Renal cortical epithelial cell (primary cell): ENCODE results near the gene PSMD14. TPM values are rescaled to one million over a fixed set of nuclear protein-coding genes. Genes with fewer than 3 reads are reported as not detected.
A peak's percentile ranks its signal among the peaks of the same experiment; 100 is the strongest.

ENCODE experiments used
- DNase-seq: peaks from one replicate; pipeline ENCODE4 v3.0.0-alpha.2; 2011; ENCODE audit warnings: low read depth
- total RNA-seq: library from RNA; depleted of rRNA; stranded (reverse); fragments of >200 nt; gene quantifications from 2 replicates; pipeline ENCODE4 v1.2.3, GENCODE V29; 2014

Gene PSMD14
- total RNA-seq, 1 donor from 2014 or later = 107 TPM

GRCh38 chr2:161418715-161419637 lies 110.8 kb downstream of the PSMD14 start:
- DNase-seq = no peak

GRCh38 chr2:161419638-161420190 lies 111.5 kb downstream of the PSMD14 start:
- no peak for DNase-seq

- no peak for DNase-seq
Measured at GRCh38 chr2:161420406-161421074, 112.3 kb downstream of the PSMD14 start.

- DNase-seq = no peak
Measured at GRCh38 chr2:161421686-161422085, 113.5 kb downstream of the PSMD14 start.

- no peak for DNase-seq
Measured at GRCh38 chr2:161422816-161423403, 114.7 kb downstream of the PSMD14 start.

- no peak for DNase-seq
Measured at GRCh38 chr2:161423421-161424393, 115.5 kb downstream of the PSMD14 start.

GRCh38 chr2:161424394-161424769 lies 116.2 kb downstream of the PSMD14 start:
- DNase-seq = no peak

- DNase-seq = no peak
Measured at GRCh38 chr2:161424891-161425727, 116.9 kb downstream of the PSMD14 start.

GRCh38 chr2:161425728-161426454 lies 117.7 kb downstream of the PSMD14 start:
- no peak for DNase-seq

- no peak for DNase-seq
Measured at GRCh38 chr2:161426455-161426921, 118.3 kb downstream of the PSMD14 start.

- peak; percentile 15 for DNase-seq
Measured at GRCh38 chr2:161426922-161427663, 118.9 kb downstream of the PSMD14 start.

GRCh38 chr2:161427664-161428587 lies 119.7 kb downstream of the PSMD14 start:
- no peak for DNase-seq

GRCh38 chr2:161430386-161430785 lies 122.2 kb downstream of the PSMD14 start:
- no peak for DNase-seq

GRCh38 chr2:161432107-161432506 lies 123.9 kb downstream of the PSMD14 start:
- no peak for DNase-seq

- no peak for DNase-seq
Measured at GRCh38 chr2:161434118-161434517, 125.9 kb downstream of the PSMD14 start.

- DNase-seq = peak; percentile 49
Measured at GRCh38 chr2:161436411-161436810, 128.2 kb downstream of the PSMD14 start.

- DNase-seq = no peak
Measured at GRCh38 chr2:161438598-161438997, 130.4 kb downstream of the PSMD14 start.

GRCh38 chr2:161445097-161445496 lies 136.9 kb downstream of the PSMD14 start:
- no peak for DNase-seq
